WTC11 (cell line): ENCODE results near the gene GRM5.

Experiments used
- CTCF ChIP-seq: fragments of 200-600 bp; IDR thresholded peaks from 2 replicates; pipeline ENCODE4 v1.8.0; 2022; ENCODE audit warnings: antibody characterized with exemption
- FOXP1 ChIP-seq: sonication (generic); formaldehyde crosslinking; IDR thresholded peaks from 2 replicates; pipeline ENCODE4 v1.8.0; 2022; ENCODE audit warnings: missing genetic modification reagents, mild to moderate bottlenecking, moderate library complexity, borderline replicate concordance
- TF ChIP-seq, protein P1 (sequence below): sonication (generic); formaldehyde crosslinking; IDR thresholded peaks from 2 replicates; pipeline ENCODE4 v1.8.1; 2022; ENCODE audit warnings: missing genetic modification reagents, borderline replicate concordance

GRCh38 chr11:88474655-88475054 is 591.1 kb downstream of the GRM5 start:
- no peak for TF ChIP-seq FOXP1 (CRISPR knock-in tag)
- TF ChIP-seq, protein P1, sequence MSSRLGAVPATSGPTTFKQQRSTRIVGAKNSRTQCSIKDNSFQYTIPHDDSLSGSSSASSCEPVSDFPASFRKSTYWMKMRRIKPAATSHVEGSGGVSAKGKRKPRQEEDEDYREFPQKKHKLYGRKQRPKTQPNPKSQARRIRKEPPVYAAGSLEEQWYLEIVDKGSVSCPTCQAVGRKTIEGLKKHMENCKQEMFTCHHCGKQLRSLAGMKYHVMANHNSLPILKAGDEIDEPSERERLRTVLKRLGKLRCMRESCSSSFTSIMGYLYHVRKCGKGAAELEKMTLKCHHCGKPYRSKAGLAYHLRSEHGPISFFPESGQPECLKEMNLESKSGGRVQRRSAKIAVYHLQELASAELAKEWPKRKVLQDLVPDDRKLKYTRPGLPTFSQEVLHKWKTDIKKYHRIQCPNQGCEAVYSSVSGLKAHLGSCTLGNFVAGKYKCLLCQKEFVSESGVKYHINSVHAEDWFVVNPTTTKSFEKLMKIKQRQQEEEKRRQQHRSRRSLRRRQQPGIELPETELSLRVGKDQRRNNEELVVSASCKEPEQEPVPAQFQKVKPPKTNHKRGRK (CRISPR knock-in tag) = no peak
- no peak for TF ChIP-seq CTCF
